Activated CD4-positive, alpha-beta T cell treated with anti-CD3 and anti-CD28 coated beads for 36 hours (primary cell): Measurements from ENCODE around the gene SETD3. TPM values are rescaled to one million over a fixed set of nuclear protein-coding genes. Genes with fewer than 3 reads are reported as not detected.

Source experiments
- ATAC-seq: fragments of 200-7000 bp; cut with Tn5 transposase; one replicate; pipeline ENCODE4 v1.10.0; 2021; ENCODE audit warnings: mild to moderate bottlenecking, moderate library complexity
- CTCF ChIA-PET: fragments of 350-600 bp; sonication (Branson Sonifier 250); formaldehyde crosslinking; loops from one replicate; lab custom pipeline; 2021; ENCODE audit warnings: antibody characterized with exemption; lab: Charles Lee
- POLR2A ChIA-PET: fragments of 350-600 bp; sonication (Branson Sonifier 250); formaldehyde crosslinking; loops from one replicate; lab custom pipeline; 2021; ENCODE audit warnings: antibody characterized with exemption, inconsistent platforms; lab: Charles Lee
- DNase-seq: peaks from one replicate; pipeline ENCODE4 v3.0.0-alpha.2; 2020
- H3K27ac Mint-ChIP-seq: one replicate; pipeline ENCODE4 v1.8.0; 2021; ENCODE audit warnings: mixed read lengths
- H3K27me3 Mint-ChIP-seq: one replicate; pipeline ENCODE4 v1.8.0; 2021; ENCODE audit warnings: mixed read lengths
- H3K36me3 Mint-ChIP-seq: one replicate; pipeline ENCODE4 v1.8.0; 2021; ENCODE audit warnings: low read depth, mixed read lengths
- H3K4me1 Mint-ChIP-seq: one replicate; pipeline ENCODE4 v1.8.0; 2021; ENCODE audit warnings: mixed read lengths
- H3K4me3 Mint-ChIP-seq: one replicate; pipeline ENCODE4 v1.8.0; 2021; ENCODE audit warnings: mild to moderate bottlenecking, moderate library complexity, mixed read lengths
- H3K9me3 Mint-ChIP-seq: one replicate; pipeline ENCODE4 v1.8.0; 2021; ENCODE audit warnings: low read depth, mixed read lengths
- intact Hi-C, 2 experiments: fragments of 100-400 bp; cut with DNase I in 1 of 2; cut with micrococcal nuclease in 1 of 2; formaldehyde crosslinking; loops; one replicate each; pipeline versions ENCODE4 v1.14.2 to v1.15.1; 2022 to 2024; cut with DNase I, micrococcal nuclease
- total RNA-seq, 2 experiments: library from RNA; stranded (reverse); gene quantifications; one replicate each; pipeline ENCODE4 v1.2.3, GENCODE V29; 2021

The SETD3 gene
- total RNA-seq, 2 experiments from 2014 or later = 51.5 to 62.3 TPM

GRCh38 chr14:99507860-99508640 is 27.4 kb upstream of the SETD3 start:
- Mint-ChIP-seq H3K9me3 (no peaks in the 10 kb centered on the region), H3K4me3 (no peak overlapping the region), H3K36me3 (peaks cover 38% of the 10 kb centered on the region), H3K27ac (no peak overlapping the region), H3K4me1 (no peaks in the 10 kb centered on the region), H3K27me3 (no peaks in the 10 kb centered on the region)
- ChIA-PET POLR2A (no interaction called here), CTCF (interaction anchor here (0.6 kb wide), 1 partner anchor 217 kb away, joined by 3 read pairs; no protein-coding TSS in a partner anchor)
- intact Hi-C loops = no loop called here
- ATAC-seq (no peak), DNase-seq (no peak)

GRCh38 chr14:99506276-99506675 is 25.6 kb upstream of the SETD3 start:
- H3K4me3 Mint-ChIP-seq = no peak overlapping the region
- H3K27ac Mint-ChIP-seq = no peak overlapping the region
- peaks cover 46% of the 10 kb centered on the region for H3K36me3 Mint-ChIP-seq
- H3K9me3 Mint-ChIP-seq = no peaks in the 10 kb centered on the region
- intact Hi-C loops = no loop called here
- ChIA-PET POLR2A (interaction anchor here (1.6 kb wide), 1 partner anchor 15 kb away, joined by 3 read pairs; no protein-coding TSS in a partner anchor), CTCF (no interaction called here)
- DNase-seq = no peak
- no peak for ATAC-seq
- H3K27me3 Mint-ChIP-seq = no peaks in the 10 kb centered on the region
- H3K4me1 Mint-ChIP-seq = no peaks in the 10 kb centered on the region

- peaks cover 53% of the 10 kb centered on the region for H3K36me3 Mint-ChIP-seq
- no peaks in the 10 kb centered on the region for H3K4me1 Mint-ChIP-seq
- no peak overlapping the region for H3K4me3 Mint-ChIP-seq
- ATAC-seq (no peak), DNase-seq (no peak)
- ChIA-PET POLR2A (no interaction called here), CTCF (interaction anchor here (0.7 kb wide), 1 partner anchor 12 kb away, joined by 3 read pairs; no protein-coding TSS in a partner anchor)
- no peaks in the 10 kb centered on the region for H3K27me3 Mint-ChIP-seq
- intact Hi-C loops = no loop called here
- H3K9me3 Mint-ChIP-seq = no peaks in the 10 kb centered on the region
- H3K27ac Mint-ChIP-seq = peak overlapping the region; percentile 0
These were observed 24.4 kb upstream of the SETD3 start for GRCh38 chr14:99505089-99505488.

GRCh38 chr14:99503848-99504453 is 23.3 kb upstream of the SETD3 start:
- intact Hi-C loops = no loop called here
- DNase-seq = no peak
- peak; percentile 69 for ATAC-seq
- H3K36me3 Mint-ChIP-seq = peaks cover 59% of the 10 kb centered on the region
- CTCF ChIA-PET = interaction anchor here (0.6 kb wide), 1 partner anchor 14 kb away, joined by 3 read pairs; no protein-coding TSS in a partner anchor
- H3K27ac Mint-ChIP-seq = peak overlapping the region; percentile 55
- no peaks in the 10 kb centered on the region for H3K27me3 Mint-ChIP-seq
- POLR2A ChIA-PET = no interaction called here
- no peaks in the 10 kb centered on the region for H3K4me1 Mint-ChIP-seq
- no peaks in the 10 kb centered on the region for H3K9me3 Mint-ChIP-seq
- H3K4me3 Mint-ChIP-seq = no peak overlapping the region

- Mint-ChIP-seq H3K27ac (peak overlapping the region; percentile 28), H3K9me3 (no peaks in the 10 kb centered on the region), H3K27me3 (no peaks in the 10 kb centered on the region), H3K36me3 (peaks cover 56% of the 10 kb centered on the region), H3K4me1 (no peaks in the 10 kb centered on the region), H3K4me3 (no peak overlapping the region)
- ChIA-PET POLR2A (no interaction called here), CTCF (interaction anchor here (0.7 kb wide), 1 partner anchor 23 kb away, joined by 4 read pairs; no protein-coding TSS in a partner anchor)
- ATAC-seq = no peak
- intact Hi-C loops = no loop called here
- no peak for DNase-seq
These were observed 22.3 kb upstream of the SETD3 start for GRCh38 chr14:99502989-99503421.

GRCh38 chr14:99497894-99498293 is 17.2 kb upstream of the SETD3 start:
- intact Hi-C loops = no loop called here
- Mint-ChIP-seq H3K36me3 (peaks cover 49% of the 10 kb centered on the region), H3K9me3 (no peaks in the 10 kb centered on the region), H3K4me3 (no peak overlapping the region), H3K27ac (no peak overlapping the region), H3K27me3 (no peaks in the 10 kb centered on the region), H3K4me1 (no peaks in the 10 kb centered on the region)
- ChIA-PET POLR2A (no interaction called here), CTCF (interaction anchor here (1.3 kb wide), 1 partner anchor 27 kb away, joined by 3 read pairs; no protein-coding TSS in a partner anchor)
- ATAC-seq = no peak
- DNase-seq = no peak

- Mint-ChIP-seq H3K27ac (no peak overlapping the region), H3K4me3 (no peak overlapping the region), H3K4me1 (no peaks in the 10 kb centered on the region), H3K36me3 (peaks cover 47% of the 10 kb centered on the region), H3K9me3 (no peaks in the 10 kb centered on the region), H3K27me3 (no peaks in the 10 kb centered on the region)
- DNase-seq (no peak), ATAC-seq (no peak)
- ChIA-PET POLR2A (no interaction called here), CTCF (interaction anchor here (0.6 kb wide), 1 partner anchor 33 kb away, joined by 3 read pairs; no protein-coding TSS in a partner anchor)
- intact Hi-C loops = no loop called here
These were observed 16.7 kb upstream of the SETD3 start for GRCh38 chr14:99497341-99497740.

GRCh38 chr14:99484106-99484505 is 3.4 kb upstream of the SETD3 start:
- H3K4me3 Mint-ChIP-seq = no peak overlapping the region
- DNase-seq (no peak), ATAC-seq (no peak)
- H3K27me3 Mint-ChIP-seq = no peaks in the 10 kb centered on the region
- peaks cover 3% of the 10 kb centered on the region for H3K36me3 Mint-ChIP-seq
- no peak overlapping the region for H3K27ac Mint-ChIP-seq
- intact Hi-C loops = loop anchor here (5.0 to 10.0 kb wide), 3 partner anchors 287 to 891 kb away; partner anchors contain the start of genes EVL (in 1 of the 2) and WDR25 (in 1 of the 2)
- ChIA-PET POLR2A (no interaction called here), CTCF (no interaction called here)
- no peaks in the 10 kb centered on the region for H3K9me3 Mint-ChIP-seq
- H3K4me1 Mint-ChIP-seq = peaks cover 54% of the 10 kb centered on the region

GRCh38 chr14:99481745-99482099 is 1.1 kb upstream of the SETD3 start:
- intact Hi-C loops = loop anchor here (1.0 to 10.0 kb wide), 12 partner anchors 123 to 893 kb away; partner anchors contain the start of genes CYP46A1 (in 2 of the 2), BCL11B (in 1 of the 2), CCDC85C (in 1 of the 2) and EML1 (in 1 of the 2)
- Mint-ChIP-seq H3K27me3 (no peaks in the 10 kb centered on the region), H3K36me3 (peaks cover 5% of the 10 kb centered on the region), H3K27ac (peak overlapping the region; percentile 96), H3K4me3 (peak overlapping the region; percentile 97), H3K4me1 (peaks cover 63% of the 10 kb centered on the region), H3K9me3 (no peaks in the 10 kb centered on the region)
- ChIA-PET CTCF (interaction anchor here (0.6 to 1.0 kb wide), 3 partner anchors 11 to 1150 kb away, joined by 3 read pairs; no protein-coding TSS in a partner anchor), POLR2A (interaction anchor here (1.0 kb wide), 3 partner anchors 12 to 203 kb away, joined by 3 to 4 read pairs (median 4); partner anchors contain the start of gene CYP46A1)
- no peak for ATAC-seq
- peak; percentile 29 for DNase-seq

GRCh38 chr14:99480917-99481744 is 472 bp upstream of the SETD3 start, which contains the start of gene CCNK:
TSS of gene CCNK (plus strand) at chr14:99481409. CDS start at chr14:99492678, 11,269 bp downstream.
- H3K4me1 Mint-ChIP-seq = peaks cover 58% of the 10 kb centered on the region
- POLR2A ChIA-PET = interaction anchor here (0.6 to 1.0 kb wide), 12 partner anchors 9 to 277 kb away, joined by 3 to 11 read pairs (median 3); partner anchors contain the start of gene CYP46A1

More at GRCh38 chr14:99480917-99481744, 472 bp upstream of the SETD3 start, which contains the start of gene CCNK:
- Mint-ChIP-seq H3K36me3 (peaks cover 5% of the 10 kb centered on the region), H3K27ac (peak within 1 kb of the TSS; percentile 96), H3K27me3 (no peaks in the 10 kb centered on the region), H3K9me3 (no peaks in the 10 kb centered on the region), H3K4me3 (peak within 1 kb of the TSS; percentile 97)
- DNase-seq (peak; percentile 100), ATAC-seq (peak; percentile 95)
- CTCF ChIA-PET = interaction anchor here (0.6 to 0.9 kb wide), 5 partner anchors 10 to 1150 kb away, joined by 3 read pairs; no protein-coding TSS in a partner anchor
- intact Hi-C loops = loop anchor here (1.0 to 10.0 kb wide), 12 partner anchors 123 to 894 kb away; partner anchors contain the start of genes CYP46A1 (in 2 of the 2), BCL11B (in 1 of the 2), CCDC85C (in 1 of the 2) and EML1 (in 1 of the 2)
